HG03064 (cell line): ENCODE results near the gene ERP27.

Experiments used
- ATAC-seq: cut with Tn5 transposase; IDR thresholded peaks from one replicate; pipeline ENCODE4 v1.9.1; 2021; ENCODE audit warnings: low read depth; ENCODE audit not compliant: unreplicated experiment

ERP27 gene

GRCh38 chr12:14910090-14910915 lies 28.0 kb downstream of the ERP27 start:
- no peak for ATAC-seq

GRCh38 chr12:14907953-14908352 lies 30.4 kb downstream of the ERP27 start:
- no peak for ATAC-seq

- ATAC-seq = no peak
Observed at GRCh38 chr12:14906114-14906513, 32.2 kb downstream of the ERP27 start.

- no peak for ATAC-seq
Observed at GRCh38 chr12:14905269-14906004, 32.9 kb downstream of the ERP27 start.

GRCh38 chr12:14904854-14905253 lies 33.5 kb downstream of the ERP27 start:
- ATAC-seq = no peak

- no peak for ATAC-seq
Observed at GRCh38 chr12:14903386-14904098, 34.8 kb downstream of the ERP27 start.

GRCh38 chr12:14902465-14902864 lies 35.9 kb downstream of the ERP27 start:
- ATAC-seq = no peak

GRCh38 chr12:14901228-14901562 lies 37.1 kb downstream of the ERP27 start:
- ATAC-seq = no peak

- ATAC-seq = no peak
Observed at GRCh38 chr12:14900521-14901227, 37.7 kb downstream of the ERP27 start.

GRCh38 chr12:14896521-14897169 lies 41.7 kb downstream of the ERP27 start:
- ATAC-seq = no peak

- ATAC-seq = no peak
Observed at GRCh38 chr12:14893506-14894250, 44.7 kb downstream of the ERP27 start.

GRCh38 chr12:14892726-14893505 lies 45.4 kb downstream of the ERP27 start:
- no peak for ATAC-seq

GRCh38 chr12:14890701-14891100 lies 47.6 kb downstream of the ERP27 start:
- no peak for ATAC-seq

GRCh38 chr12:14886271-14886670 lies 52.1 kb downstream of the ERP27 start:
- ATAC-seq = no peak

- no peak for ATAC-seq
Observed at GRCh38 chr12:14885718-14886221, 52.6 kb downstream of the ERP27 start, which contains the start of gene MGP. Gene MGP, minus strand, starts transcription at chr12:14885854. Its CDS starts 63 bp downstream, at chr12:14885791.

GRCh38 chr12:14884458-14884878 lies 53.9 kb downstream of the ERP27 start:
- ATAC-seq = peak; percentile 95

- no peak for ATAC-seq
Observed at GRCh38 chr12:14883686-14884085, 54.7 kb downstream of the ERP27 start.

GRCh38 chr12:14880890-14881453 lies 57.4 kb downstream of the ERP27 start:
- ATAC-seq = no peak
